ENCODE data around the gene SEC24B. TPM values are rescaled to one million over a fixed set of nuclear protein-coding genes. Genes with fewer than 3 reads are reported as not detected.

Gene SEC24B
- total RNA-seq, 1 experiment from 2014 or later = 27.1 TPM

DNA sequence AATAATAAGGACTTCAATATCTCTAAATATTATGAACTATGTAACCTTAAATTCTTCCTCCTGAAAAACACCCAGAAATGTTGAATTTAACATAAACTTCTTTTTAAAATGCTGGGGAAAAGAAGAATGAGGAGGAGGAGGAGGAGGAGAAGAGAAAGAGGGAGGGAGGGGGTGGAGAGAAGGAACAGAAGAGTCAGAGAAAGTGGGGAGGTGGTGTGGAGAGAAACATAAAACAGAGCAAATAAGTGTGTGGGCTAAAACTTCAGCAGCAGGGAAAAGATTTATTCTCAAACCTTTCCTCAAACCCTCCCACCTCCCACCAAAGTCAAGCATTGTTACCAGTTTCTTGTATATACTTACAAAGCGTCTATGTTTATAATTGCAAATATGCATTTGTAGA is 34.7 kb upstream of the SEC24B start:
- Mint-ChIP-seq H3K4me1 (peaks cover 4 to 16% of the 10 kb centered on the region in 2 experiments), H3K27ac (no peak overlapping the region), H3K9me3 (no peaks in the 10 kb centered on the region), H3K4me3 (no peak overlapping the region), H3K36me3 (ENCODE audit: insufficient read depth in 1 of 3, low read depth in 3 of 3) (no peaks in the 10 kb centered on the region), H3K27me3 (ENCODE audit: low read depth) (no peaks in the 10 kb centered on the region)
- H3K79me1 ChIP-seq (ENCODE audit: insufficient read depth, low read depth, low read length, poor library complexity, severe bottlenecking) = no peaks in the 10 kb centered on the region
- no peak overlapping the region for H3T11ph ChIP-seq (ENCODE audit: low read length)
- H3K4me2 ChIP-seq (ENCODE audit: insufficient read depth, insufficient read length, low read length) = no peak overlapping the region
- no peak overlapping the region for H2BK12ac ChIP-seq (ENCODE audit: insufficient read length, low read depth, low read length)
- no peak for DNase-seq
- H2AFZ ChIP-seq (ENCODE audit: low read length) = no peak overlapping the region
- H4K91ac ChIP-seq (ENCODE audit: insufficient read length, low read depth, low read length) = no peak overlapping the region
- no peak overlapping the region for H3K4ac ChIP-seq (ENCODE audit: low read depth, low read length)
- H4K8ac ChIP-seq (replicated peaks; ENCODE audit: insufficient read length, low read depth, low read length) = no peak overlapping the region
- no peaks in the 10 kb centered on the region for H3K79me2 ChIP-seq (ENCODE audit: insufficient read depth, low read length)
- WGBS (ENCODE audit: extremely low coverage, insufficient read length, low lambda C conversion rate) = no CpG with 5 or more reads among the region's 1 CpG
- no peak overlapping the region for H2AK5ac ChIP-seq (ENCODE audit: insufficient read length, low read length)
- no peaks in the 10 kb centered on the region for H4K20me1 ChIP-seq (ENCODE audit: control insufficient read depth, insufficient read depth, insufficient read length)
- no peak overlapping the region for H4K5ac ChIP-seq (ENCODE audit: insufficient read length, low read depth, low read length)
- no peaks in the 10 kb centered on the region for H3K4me1 ChIP-seq (ENCODE audit: insufficient read depth, low read length)
- H3K23ac ChIP-seq (ENCODE audit: insufficient read length, low read depth, low read length) = no peak overlapping the region
- H3K23me2 ChIP-seq (ENCODE audit: insufficient read length, low read depth, low read length, poor library complexity, severe bottlenecking) = no peaks in the 10 kb centered on the region
- H3K14ac ChIP-seq (ENCODE audit: insufficient read depth, low read length) = no peak overlapping the region
- no peak overlapping the region for H3K56ac ChIP-seq (ENCODE audit: insufficient read length, low read depth, low read length)
- no peak overlapping the region for H2BK120ac ChIP-seq (ENCODE audit: low read depth, low read length, poor library complexity, severe bottlenecking)
- H3K18ac ChIP-seq (ENCODE audit: insufficient read length, low read depth, low read length) = no peak overlapping the region
- H3K9ac ChIP-seq (ENCODE audit: extremely low read depth, insufficient read length, low read length) = no peak overlapping the region
- no peaks in the 10 kb centered on the region for H3K9me3 ChIP-seq (ENCODE audit: control insufficient read depth, low read depth, low read length)
- H3K27me3 ChIP-seq (ENCODE audit: insufficient read depth, low read length) = no peaks in the 10 kb centered on the region
- H2BK20ac ChIP-seq (ENCODE audit: low read depth, low read length, poor library complexity, severe bottlenecking) = no peak overlapping the region
- H3K27ac ChIP-seq (ENCODE audit: insufficient read length, low read depth, low read length) = no peak overlapping the region
- H2BK15ac ChIP-seq (ENCODE audit: low read depth, low read length) = no peak overlapping the region
- no peak overlapping the region for H2BK5ac ChIP-seq (ENCODE audit: insufficient read length, low read length)
- TF ChIP-seq, protein P1, sequence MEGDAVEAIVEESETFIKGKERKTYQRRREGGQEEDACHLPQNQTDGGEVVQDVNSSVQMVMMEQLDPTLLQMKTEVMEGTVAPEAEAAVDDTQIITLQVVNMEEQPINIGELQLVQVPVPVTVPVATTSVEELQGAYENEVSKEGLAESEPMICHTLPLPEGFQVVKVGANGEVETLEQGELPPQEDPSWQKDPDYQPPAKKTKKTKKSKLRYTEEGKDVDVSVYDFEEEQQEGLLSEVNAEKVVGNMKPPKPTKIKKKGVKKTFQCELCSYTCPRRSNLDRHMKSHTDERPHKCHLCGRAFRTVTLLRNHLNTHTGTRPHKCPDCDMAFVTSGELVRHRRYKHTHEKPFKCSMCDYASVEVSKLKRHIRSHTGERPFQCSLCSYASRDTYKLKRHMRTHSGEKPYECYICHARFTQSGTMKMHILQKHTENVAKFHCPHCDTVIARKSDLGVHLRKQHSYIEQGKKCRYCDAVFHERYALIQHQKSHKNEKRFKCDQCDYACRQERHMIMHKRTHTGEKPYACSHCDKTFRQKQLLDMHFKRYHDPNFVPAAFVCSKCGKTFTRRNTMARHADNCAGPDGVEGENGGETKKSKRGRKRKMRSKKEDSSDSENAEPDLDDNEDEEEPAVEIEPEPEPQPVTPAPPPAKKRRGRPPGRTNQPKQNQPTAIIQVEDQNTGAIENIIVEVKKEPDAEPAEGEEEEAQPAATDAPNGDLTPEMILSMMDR (conservative IDR thresholded peaks at IDR 0.05) = no peak

Measured in H9 (cell line).